ENCODE measurements around the gene LCN10.

- no peak for TF ChIP-seq CTCF (IDR thresholded peaks at IDR 0.05; ENCODE audit: insufficient read depth, low read length)
- TF ChIP-seq POLR2AphosphoS5 (IDR thresholded peaks at IDR 0.05; ENCODE audit: low read depth) = no peak
- TF ChIP-seq REST (IDR thresholded peaks at IDR 0.05; ENCODE audit: insufficient replicate concordance, low read depth) = no peak
- TF ChIP-seq GABPA (IDR thresholded peaks at IDR 0.05; ENCODE audit: low read depth) = no peak
Observed at GRCh38 chr9:136729926-136730325, 12.8 kb downstream of the LCN10 start.
